ENCODE results near the gene ALDH2. TPM values are rescaled to one million over a fixed set of nuclear protein-coding genes. Genes with fewer than 3 reads are reported as not detected.

Gene ALDH2
- total and polyA plus RNA-seq, 9 of the 15 experiments (the other 6 are each of a cell fraction or from before 2014, with no cell fraction given) = 1.9 to 22.5 (median 12.2) TPM

DNA sequence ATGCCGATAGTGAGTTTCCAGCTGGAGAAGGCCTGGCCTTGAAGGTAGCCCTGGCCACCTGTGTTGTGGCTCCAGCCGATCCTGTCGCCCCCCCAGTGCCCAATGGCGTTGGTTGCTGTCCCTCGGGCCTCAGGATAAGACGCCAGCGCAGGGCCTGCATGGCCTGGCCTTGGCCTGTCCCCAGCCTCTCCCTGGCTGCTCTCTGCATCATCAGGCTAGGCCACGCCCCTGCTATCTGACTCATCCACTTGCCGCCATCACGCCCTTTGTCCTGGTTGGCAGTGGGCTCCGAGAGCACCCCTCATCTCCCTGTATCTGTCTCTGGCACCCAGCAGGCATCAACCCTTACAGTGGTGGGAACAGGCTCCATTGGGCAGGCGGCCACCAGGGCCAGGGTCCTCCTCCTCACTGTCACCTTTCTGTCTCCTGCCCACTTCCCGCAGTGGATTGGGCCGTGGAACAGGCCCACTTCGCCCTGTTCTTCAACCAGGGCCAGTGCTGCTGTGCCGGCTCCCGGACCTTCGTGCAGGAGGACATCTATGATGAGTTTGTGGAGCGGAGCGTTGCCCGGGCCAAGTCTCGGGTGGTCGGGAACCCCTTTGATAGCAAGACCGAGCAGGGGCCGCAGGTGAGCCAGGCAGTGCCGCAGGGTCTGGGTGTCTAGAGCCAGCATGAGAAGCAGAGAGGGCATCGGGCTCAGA is 25.6 kb downstream of the ALDH2 start (continued):
- TF ChIP-seq, protein P1, sequence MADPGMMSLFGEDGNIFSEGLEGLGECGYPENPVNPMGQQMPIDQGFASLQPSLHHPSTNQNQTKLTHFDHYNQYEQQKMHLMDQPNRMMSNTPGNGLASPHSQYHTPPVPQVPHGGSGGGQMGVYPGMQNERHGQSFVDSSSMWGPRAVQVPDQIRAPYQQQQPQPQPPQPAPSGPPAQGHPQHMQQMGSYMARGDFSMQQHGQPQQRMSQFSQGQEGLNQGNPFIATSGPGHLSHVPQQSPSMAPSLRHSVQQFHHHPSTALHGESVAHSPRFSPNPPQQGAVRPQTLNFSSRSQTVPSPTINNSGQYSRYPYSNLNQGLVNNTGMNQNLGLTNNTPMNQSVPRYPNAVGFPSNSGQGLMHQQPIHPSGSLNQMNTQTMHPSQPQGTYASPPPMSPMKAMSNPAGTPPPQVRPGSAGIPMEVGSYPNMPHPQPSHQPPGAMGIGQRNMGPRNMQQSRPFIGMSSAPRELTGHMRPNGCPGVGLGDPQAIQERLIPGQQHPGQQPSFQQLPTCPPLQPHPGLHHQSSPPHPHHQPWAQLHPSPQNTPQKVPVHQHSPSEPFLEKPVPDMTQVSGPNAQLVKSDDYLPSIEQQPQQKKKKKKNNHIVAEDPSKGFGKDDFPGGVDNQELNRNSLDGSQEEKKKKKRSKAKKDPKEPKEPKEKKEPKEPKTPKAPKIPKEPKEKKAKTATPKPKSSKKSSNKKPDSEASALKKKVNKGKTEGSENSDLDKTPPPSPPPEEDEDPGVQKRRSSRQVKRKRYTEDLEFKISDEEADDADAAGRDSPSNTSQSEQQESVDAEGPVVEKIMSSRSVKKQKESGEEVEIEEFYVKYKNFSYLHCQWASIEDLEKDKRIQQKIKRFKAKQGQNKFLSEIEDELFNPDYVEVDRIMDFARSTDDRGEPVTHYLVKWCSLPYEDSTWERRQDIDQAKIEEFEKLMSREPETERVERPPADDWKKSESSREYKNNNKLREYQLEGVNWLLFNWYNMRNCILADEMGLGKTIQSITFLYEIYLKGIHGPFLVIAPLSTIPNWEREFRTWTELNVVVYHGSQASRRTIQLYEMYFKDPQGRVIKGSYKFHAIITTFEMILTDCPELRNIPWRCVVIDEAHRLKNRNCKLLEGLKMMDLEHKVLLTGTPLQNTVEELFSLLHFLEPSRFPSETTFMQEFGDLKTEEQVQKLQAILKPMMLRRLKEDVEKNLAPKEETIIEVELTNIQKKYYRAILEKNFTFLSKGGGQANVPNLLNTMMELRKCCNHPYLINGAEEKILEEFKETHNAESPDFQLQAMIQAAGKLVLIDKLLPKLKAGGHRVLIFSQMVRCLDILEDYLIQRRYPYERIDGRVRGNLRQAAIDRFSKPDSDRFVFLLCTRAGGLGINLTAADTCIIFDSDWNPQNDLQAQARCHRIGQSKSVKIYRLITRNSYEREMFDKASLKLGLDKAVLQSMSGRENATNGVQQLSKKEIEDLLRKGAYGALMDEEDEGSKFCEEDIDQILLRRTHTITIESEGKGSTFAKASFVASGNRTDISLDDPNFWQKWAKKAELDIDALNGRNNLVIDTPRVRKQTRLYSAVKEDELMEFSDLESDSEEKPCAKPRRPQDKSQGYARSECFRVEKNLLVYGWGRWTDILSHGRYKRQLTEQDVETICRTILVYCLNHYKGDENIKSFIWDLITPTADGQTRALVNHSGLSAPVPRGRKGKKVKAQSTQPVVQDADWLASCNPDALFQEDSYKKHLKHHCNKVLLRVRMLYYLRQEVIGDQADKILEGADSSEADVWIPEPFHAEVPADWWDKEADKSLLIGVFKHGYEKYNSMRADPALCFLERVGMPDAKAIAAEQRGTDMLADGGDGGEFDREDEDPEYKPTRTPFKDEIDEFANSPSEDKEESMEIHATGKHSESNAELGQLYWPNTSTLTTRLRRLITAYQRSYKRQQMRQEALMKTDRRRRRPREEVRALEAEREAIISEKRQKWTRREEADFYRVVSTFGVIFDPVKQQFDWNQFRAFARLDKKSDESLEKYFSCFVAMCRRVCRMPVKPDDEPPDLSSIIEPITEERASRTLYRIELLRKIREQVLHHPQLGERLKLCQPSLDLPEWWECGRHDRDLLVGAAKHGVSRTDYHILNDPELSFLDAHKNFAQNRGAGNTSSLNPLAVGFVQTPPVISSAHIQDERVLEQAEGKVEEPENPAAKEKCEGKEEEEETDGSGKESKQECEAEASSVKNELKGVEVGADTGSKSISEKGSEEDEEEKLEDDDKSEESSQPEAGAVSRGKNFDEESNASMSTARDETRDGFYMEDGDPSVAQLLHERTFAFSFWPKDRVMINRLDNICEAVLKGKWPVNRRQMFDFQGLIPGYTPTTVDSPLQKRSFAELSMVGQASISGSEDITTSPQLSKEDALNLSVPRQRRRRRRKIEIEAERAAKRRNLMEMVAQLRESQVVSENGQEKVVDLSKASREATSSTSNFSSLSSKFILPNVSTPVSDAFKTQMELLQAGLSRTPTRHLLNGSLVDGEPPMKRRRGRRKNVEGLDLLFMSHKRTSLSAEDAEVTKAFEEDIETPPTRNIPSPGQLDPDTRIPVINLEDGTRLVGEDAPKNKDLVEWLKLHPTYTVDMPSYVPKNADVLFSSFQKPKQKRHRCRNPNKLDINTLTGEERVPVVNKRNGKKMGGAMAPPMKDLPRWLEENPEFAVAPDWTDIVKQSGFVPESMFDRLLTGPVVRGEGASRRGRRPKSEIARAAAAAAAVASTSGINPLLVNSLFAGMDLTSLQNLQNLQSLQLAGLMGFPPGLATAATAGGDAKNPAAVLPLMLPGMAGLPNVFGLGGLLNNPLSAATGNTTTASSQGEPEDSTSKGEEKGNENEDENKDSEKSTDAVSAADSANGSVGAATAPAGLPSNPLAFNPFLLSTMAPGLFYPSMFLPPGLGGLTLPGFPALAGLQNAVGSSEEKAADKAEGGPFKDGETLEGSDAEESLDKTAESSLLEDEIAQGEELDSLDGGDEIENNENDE (IDR thresholded peaks at IDR 0.05; ENCODE audit: low read depth, low read length) = no peak
- TF ChIP-seq ELF2 (CRISPR knock-in tag; IDR thresholded peaks at IDR 0.05) (no peak), GATA2 (CRISPR knock-in tag; IDR thresholded peaks at IDR 0.05) (no peak)

All from K562 (cell line).